Measurements from ENCODE around the gene ASMTL.

DNA sequence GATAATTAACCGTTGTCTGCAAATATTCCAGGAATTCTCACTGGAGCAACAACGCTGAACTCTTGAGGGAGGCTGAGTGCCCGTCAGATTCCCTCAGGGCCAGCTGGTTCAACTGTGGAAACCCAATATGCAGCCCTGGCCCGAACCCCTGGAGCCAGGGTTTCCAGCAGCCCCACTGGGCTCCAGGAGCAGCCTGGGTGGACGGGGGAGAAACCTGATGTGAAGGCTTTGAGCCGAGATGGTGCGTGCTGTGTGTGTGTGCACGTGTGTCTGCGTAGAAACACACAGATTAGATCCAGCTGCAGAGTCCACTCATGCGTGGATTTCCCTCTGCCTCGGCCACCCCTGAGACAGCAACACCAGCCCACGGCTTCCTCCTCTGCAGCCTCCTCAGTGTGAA is 41.4 kb downstream of the ASMTL start:
- no peak for TF ChIP-seq EZH2phosphoT487 (IDR thresholded peaks at IDR 0.05; ENCODE audit: unreplicated experiment)
- TF ChIP-seq, protein P1, sequence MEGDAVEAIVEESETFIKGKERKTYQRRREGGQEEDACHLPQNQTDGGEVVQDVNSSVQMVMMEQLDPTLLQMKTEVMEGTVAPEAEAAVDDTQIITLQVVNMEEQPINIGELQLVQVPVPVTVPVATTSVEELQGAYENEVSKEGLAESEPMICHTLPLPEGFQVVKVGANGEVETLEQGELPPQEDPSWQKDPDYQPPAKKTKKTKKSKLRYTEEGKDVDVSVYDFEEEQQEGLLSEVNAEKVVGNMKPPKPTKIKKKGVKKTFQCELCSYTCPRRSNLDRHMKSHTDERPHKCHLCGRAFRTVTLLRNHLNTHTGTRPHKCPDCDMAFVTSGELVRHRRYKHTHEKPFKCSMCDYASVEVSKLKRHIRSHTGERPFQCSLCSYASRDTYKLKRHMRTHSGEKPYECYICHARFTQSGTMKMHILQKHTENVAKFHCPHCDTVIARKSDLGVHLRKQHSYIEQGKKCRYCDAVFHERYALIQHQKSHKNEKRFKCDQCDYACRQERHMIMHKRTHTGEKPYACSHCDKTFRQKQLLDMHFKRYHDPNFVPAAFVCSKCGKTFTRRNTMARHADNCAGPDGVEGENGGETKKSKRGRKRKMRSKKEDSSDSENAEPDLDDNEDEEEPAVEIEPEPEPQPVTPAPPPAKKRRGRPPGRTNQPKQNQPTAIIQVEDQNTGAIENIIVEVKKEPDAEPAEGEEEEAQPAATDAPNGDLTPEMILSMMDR (conservative IDR thresholded peaks at IDR 0.05; ENCODE audit: low read depth in 2 of 2): no peak
- no peak for TF ChIP-seq EZH2 (IDR thresholded peaks at IDR 0.05; ENCODE audit: low read depth, unreplicated experiment)
- TF ChIP-seq ZNF114 (CRISPR knock-in tag; IDR thresholded peaks at IDR 0.05): no peak
- TF ChIP-seq CREB1 (CRISPR knock-in tag; IDR thresholded peaks at IDR 0.05; ENCODE audit: low read depth): no peak
- TF ChIP-seq, protein P2, sequence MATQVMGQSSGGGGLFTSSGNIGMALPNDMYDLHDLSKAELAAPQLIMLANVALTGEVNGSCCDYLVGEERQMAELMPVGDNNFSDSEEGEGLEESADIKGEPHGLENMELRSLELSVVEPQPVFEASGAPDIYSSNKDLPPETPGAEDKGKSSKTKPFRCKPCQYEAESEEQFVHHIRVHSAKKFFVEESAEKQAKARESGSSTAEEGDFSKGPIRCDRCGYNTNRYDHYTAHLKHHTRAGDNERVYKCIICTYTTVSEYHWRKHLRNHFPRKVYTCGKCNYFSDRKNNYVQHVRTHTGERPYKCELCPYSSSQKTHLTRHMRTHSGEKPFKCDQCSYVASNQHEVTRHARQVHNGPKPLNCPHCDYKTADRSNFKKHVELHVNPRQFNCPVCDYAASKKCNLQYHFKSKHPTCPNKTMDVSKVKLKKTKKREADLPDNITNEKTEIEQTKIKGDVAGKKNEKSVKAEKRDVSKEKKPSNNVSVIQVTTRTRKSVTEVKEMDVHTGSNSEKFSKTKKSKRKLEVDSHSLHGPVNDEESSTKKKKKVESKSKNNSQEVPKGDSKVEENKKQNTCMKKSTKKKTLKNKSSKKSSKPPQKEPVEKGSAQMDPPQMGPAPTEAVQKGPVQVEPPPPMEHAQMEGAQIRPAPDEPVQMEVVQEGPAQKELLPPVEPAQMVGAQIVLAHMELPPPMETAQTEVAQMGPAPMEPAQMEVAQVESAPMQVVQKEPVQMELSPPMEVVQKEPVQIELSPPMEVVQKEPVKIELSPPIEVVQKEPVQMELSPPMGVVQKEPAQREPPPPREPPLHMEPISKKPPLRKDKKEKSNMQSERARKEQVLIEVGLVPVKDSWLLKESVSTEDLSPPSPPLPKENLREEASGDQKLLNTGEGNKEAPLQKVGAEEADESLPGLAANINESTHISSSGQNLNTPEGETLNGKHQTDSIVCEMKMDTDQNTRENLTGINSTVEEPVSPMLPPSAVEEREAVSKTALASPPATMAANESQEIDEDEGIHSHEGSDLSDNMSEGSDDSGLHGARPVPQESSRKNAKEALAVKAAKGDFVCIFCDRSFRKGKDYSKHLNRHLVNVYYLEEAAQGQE (IDR thresholded peaks at IDR 0.05; ENCODE audit: unreplicated experiment): no peak
- TF ChIP-seq ZNF331 (CRISPR knock-in tag; IDR thresholded peaks at IDR 0.05; ENCODE audit: low read depth): no peak
- TF ChIP-seq JUNB (IDR thresholded peaks at IDR 0.05; ENCODE audit: unreplicated experiment): no peak
- no peak for TF ChIP-seq POLR2AphosphoS5 (IDR thresholded peaks at IDR 0.05; ENCODE audit: low read depth)
- TF ChIP-seq NANOG (IDR thresholded peaks at IDR 0.05; ENCODE audit: borderline replicate concordance): no peak
- TF ChIP-seq, protein P3, sequence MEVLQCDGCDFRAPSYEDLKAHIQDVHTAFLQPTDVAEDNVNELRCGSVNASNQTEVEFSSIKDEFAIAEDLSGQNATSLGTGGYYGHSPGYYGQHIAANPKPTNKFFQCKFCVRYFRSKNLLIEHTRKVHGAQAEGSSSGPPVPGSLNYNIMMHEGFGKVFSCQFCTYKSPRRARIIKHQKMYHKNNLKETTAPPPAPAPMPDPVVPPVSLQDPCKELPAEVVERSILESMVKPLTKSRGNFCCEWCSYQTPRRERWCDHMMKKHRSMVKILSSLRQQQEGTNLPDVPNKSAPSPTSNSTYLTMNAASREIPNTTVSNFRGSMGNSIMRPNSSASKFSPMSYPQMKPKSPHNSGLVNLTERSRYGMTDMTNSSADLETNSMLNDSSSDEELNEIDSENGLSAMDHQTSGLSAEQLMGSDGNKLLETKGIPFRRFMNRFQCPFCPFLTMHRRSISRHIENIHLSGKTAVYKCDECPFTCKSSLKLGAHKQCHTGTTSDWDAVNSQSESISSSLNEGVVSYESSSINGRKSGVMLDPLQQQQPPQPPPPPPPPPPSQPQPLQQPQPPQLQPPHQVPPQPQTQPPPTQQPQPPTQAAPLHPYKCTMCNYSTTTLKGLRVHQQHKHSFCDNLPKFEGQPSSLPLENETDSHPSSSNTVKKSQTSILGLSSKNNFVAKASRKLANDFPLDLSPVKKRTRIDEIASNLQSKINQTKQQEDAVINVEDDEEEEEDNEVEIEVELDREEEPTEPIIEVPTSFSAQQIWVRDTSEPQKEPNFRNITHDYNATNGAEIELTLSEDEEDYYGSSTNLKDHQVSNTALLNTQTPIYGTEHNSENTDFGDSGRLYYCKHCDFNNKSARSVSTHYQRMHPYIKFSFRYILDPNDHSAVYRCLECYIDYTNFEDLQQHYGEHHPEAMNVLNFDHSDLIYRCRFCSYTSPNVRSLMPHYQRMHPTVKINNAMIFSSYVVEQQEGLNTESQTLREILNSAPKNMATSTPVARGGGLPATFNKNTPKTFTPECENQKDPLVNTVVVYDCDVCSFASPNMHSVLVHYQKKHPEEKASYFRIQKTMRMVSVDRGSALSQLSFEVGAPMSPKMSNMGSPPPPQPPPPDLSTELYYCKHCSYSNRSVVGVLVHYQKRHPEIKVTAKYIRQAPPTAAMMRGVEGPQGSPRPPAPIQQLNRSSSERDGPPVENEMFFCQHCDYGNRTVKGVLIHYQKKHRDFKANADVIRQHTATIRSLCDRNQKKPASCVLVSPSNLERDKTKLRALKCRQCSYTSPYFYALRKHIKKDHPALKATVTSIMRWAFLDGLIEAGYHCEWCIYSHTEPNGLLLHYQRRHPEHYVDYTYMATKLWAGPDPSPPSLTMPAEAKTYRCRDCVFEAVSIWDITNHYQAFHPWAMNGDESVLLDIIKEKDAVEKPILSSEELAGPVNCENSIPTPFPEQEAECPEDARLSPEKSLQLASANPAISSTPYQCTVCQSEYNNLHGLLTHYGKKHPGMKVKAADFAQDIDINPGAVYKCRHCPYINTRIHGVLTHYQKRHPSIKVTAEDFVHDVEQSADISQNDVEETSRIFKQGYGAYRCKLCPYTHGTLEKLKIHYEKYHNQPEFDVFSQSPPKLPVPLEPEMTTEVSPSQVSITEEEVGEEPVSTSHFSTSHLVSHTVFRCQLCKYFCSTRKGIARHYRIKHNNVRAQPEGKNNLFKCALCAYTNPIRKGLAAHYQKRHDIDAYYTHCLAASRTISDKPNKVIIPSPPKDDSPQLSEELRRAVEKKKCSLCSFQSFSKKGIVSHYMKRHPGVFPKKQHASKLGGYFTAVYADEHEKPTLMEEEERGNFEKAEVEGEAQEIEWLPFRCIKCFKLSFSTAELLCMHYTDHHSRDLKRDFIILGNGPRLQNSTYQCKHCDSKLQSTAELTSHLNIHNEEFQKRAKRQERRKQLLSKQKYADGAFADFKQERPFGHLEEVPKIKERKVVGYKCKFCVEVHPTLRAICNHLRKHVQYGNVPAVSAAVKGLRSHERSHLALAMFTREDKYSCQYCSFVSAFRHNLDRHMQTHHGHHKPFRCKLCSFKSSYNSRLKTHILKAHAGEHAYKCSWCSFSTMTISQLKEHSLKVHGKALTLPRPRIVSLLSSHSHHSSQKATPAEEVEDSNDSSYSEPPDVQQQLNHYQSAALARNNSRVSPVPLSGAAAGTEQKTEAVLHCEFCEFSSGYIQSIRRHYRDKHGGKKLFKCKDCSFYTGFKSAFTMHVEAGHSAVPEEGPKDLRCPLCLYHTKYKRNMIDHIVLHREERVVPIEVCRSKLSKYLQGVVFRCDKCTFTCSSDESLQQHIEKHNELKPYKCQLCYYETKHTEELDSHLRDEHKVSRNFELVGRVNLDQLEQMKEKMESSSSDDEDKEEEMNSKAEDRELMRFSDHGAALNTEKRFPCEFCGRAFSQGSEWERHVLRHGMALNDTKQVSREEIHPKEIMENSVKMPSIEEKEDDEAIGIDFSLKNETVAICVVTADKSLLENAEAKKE (CRISPR knock-in tag; IDR thresholded peaks at IDR 0.05): no peak
- no peak for TF ChIP-seq STAT1 (IDR thresholded peaks at IDR 0.05; ENCODE audit: unreplicated experiment)

Measured in GM23338 (cell line).